K562 (cell line): Measurements from ENCODE around the gene ADSS1. TPM values are rescaled to one million over a fixed set of nuclear protein-coding genes. Genes with fewer than 3 reads are reported as not detected.
A peak's percentile ranks its signal among the peaks of the same experiment; 100 is the strongest.

Experiments used
- ATAC-seq: fragments of 200-7000 bp; cut with Tn5 transposase; 3 replicates; pipeline ENCODE4 v1.9.1; 2020; ENCODE audit warnings: moderate library complexity
- BruUV-seq: library from RNA; stranded (reverse); fragments of 400-500 nt; replicated peaks from 2 replicates; lab custom pipeline; 2021; lab: Mats Ljungman, UMichigan
- CTCF ChIA-PET: fragments of 300-600 bp; formaldehyde crosslinking; extraction: SDS; loops from one replicate; lab custom pipeline; 2021; ENCODE audit warnings: low intra/inter-chr PET ratio; lab: Yijun Ruan, JAX
- POLR2A ChIA-PET: fragments of 300-600, 350-650 bp; sonication (Branson Sonifier 250); formaldehyde crosslinking; extraction: SDS; loops from one replicate; lab custom pipeline; 2021; ENCODE audit warnings: antibody characterized with exemption, inconsistent platforms; lab: Yijun Ruan, JAX
- DNase-seq, 4 experiments: peaks; one replicate each; pipeline versions ENCODE4 v3.0.0 to v3.0.0-alpha.2; 2011 to 2018; ENCODE audit warnings: low spot score in 3 of 4, mixed read lengths in 3 of 4; ENCODE audit errors: extremely low read depth in 1 of 4
- FAIRE-seq: peaks from 2 replicates; lab custom pipeline; 2011; peaks lifted over from hg19 to GRCh38; lab: Jason Lieb, UNC
- H2AFZ ChIP-seq: 2 replicates; pipeline ENCODE4 v1.6.0; 2011; ENCODE audit warnings: low read depth, low read length, control low read depth, inconsistent platforms
- H3K27ac ChIP-seq: fragments of 200-600 bp; 3 replicates; pipeline ENCODE4 v1.8.0; 2011; ENCODE audit warnings: low read depth, mild to moderate bottlenecking, control low read depth, inconsistent platforms, low read length, moderate library complexity, mixed read lengths; ENCODE audit errors: extremely low read depth
- H3K27me3 ChIP-seq, 2 experiments: fragments of 300-600 bp in 1 of 2; 2 replicates in 1 of 2; 3 replicates in 1 of 2; pipeline versions ENCODE4 v1.6.0 to v1.8.0; 2011; ENCODE audit warnings: inconsistent platforms in 2 of 2, low read length in 2 of 2, mild to moderate bottlenecking in 1 of 2, mixed read lengths in 1 of 2, moderate library complexity in 1 of 2; ENCODE audit not compliant: control insufficient read depth in 2 of 2, insufficient read depth in 2 of 2
- H3K36me3 ChIP-seq: fragments of 300-600 bp; 3 replicates; pipeline ENCODE4 v1.8.0; 2011; ENCODE audit warnings: mild to moderate bottlenecking, low read length, inconsistent platforms; ENCODE audit not compliant: control insufficient read depth, insufficient read depth
- H3K4me1 ChIP-seq, 2 experiments: fragments of 200-600 bp in 1 of 2; replicated peaks in 1 of 2; 2 replicates in 1 of 2; 3 replicates in 1 of 2; pipeline versions ENCODE4 v1.5.1 to v1.8.0; 2011; ENCODE audit warnings: inconsistent platforms in 2 of 2, low read length in 2 of 2, mild to moderate bottlenecking in 1 of 2, mixed read lengths in 1 of 2, moderate library complexity in 1 of 2; ENCODE audit not compliant: control insufficient read depth in 2 of 2, insufficient read depth in 2 of 2
- H3K4me2 ChIP-seq: 2 replicates; pipeline ENCODE4 v1.6.1; 2011; ENCODE audit warnings: low read length, control low read depth, inconsistent platforms, mixed read lengths; ENCODE audit not compliant: insufficient read depth
- H3K4me3 ChIP-seq: fragments of 200-600 bp; sonication (generic), shearing (Covaris generic); 2 replicates; pipeline ENCODE4 v1.5.1; 2016; ENCODE audit warnings: control low read depth, inconsistent platforms
- H3K79me2 ChIP-seq: fragments of 200-600 bp; 3 replicates; pipeline ENCODE4 v1.8.0; 2011; ENCODE audit warnings: low read length, inconsistent platforms; ENCODE audit not compliant: control insufficient read depth, insufficient read depth
- H3K9ac ChIP-seq, 2 experiments: 2 replicates each; pipeline versions ENCODE4 v1.6.0 to v1.6.1; 2011; ENCODE audit warnings: low read depth in 2 of 2, low read length in 2 of 2, control low read depth in 1 of 2, inconsistent platforms in 1 of 2, mild to moderate bottlenecking in 1 of 2, mixed read lengths in 1 of 2; ENCODE audit not compliant: insufficient read depth in 1 of 2
- H3K9me1 ChIP-seq: one replicate; pipeline ENCODE4 v1.6.0; 2011; ENCODE audit warnings: inconsistent platforms, mild to moderate bottlenecking, low read length, moderate library complexity; ENCODE audit not compliant: control insufficient read depth, insufficient read depth
- H3K9me3 ChIP-seq: replicated peaks from 2 replicates; pipeline ENCODE4 v1.5.1; 2011; ENCODE audit warnings: low read depth, low read length, inconsistent platforms; ENCODE audit not compliant: control insufficient read depth, insufficient read depth
- H4K20me1 ChIP-seq: replicated peaks from 2 replicates; pipeline ENCODE4 v1.6.1; 2011; ENCODE audit warnings: low read length, inconsistent platforms, mixed read lengths; ENCODE audit not compliant: control insufficient read depth, insufficient read depth
- EGR1 ChIP-seq: fragments of 450-650 bp; conservative IDR thresholded peaks from 2 replicates; pipeline ENCODE4 v1.6.1; 2017; ENCODE audit warnings: mild to moderate bottlenecking
- MAFG ChIP-seq: fragments of 450-650 bp; conservative IDR thresholded peaks from 2 replicates; pipeline ENCODE4 v1.6.1; 2016; ENCODE audit warnings: missing genetic modification characterization, missing compliant biosample characterization
- WGBS: fragments of 100-300 bp; shearing (Covaris generic); methylation state at CpG from one replicate; pipeline ENCODE4 v1.1.6; 2016; ENCODE audit warnings: low coverage, mixed read lengths; ENCODE audit not compliant: insufficient coverage; ENCODE audit errors: missing lambda C conversion rate; 5-methylcytosine and 5-hydroxymethylcytosine counted together
- in situ Hi-C: fragments of 300-500 bp; cut with MboI; formaldehyde crosslinking; loops from 4 replicates; pipeline ENCODE4 v1.15.0; 2018; ENCODE audit warnings: inconsistent platforms, mixed read lengths
- intact Hi-C: fragments of 100-400 bp; cut with micrococcal nuclease; formaldehyde crosslinking; loops from 2 replicates; pipeline ENCODE4 v1.14.2; 2022
- polyA plus RNA-seq, 8 experiments: library from polyadenylated mRNA; depleted of rRNA in 4 of 8; stranded (reverse) in 5 of 8; unstranded in 3 of 8; fragments of >200 nt; fragmentation: Nextera tagmentation in 2 of 8; fragmentation: Illumina TruSeq in 1 of 8; extraction: Ambion mirVana in 2 of 8; extraction: Trizol in 1 of 8; gene quantifications; 2 replicates each; pipeline versions ENCODE4 v1.2.1 to v1.2.3, GENCODE V29; 2011 to 2014; ENCODE audit warnings: inconsistent platforms in 1 of 8, missing spikeins in 1 of 8
- total RNA-seq, 7 experiments: library from RNA; depleted of rRNA in 6 of 7; stranded (reverse); fragments of >200 nt in 6 of 7; fragmentation: Illumina TruSeq in 2 of 7; extraction: Trizol in 2 of 7; gene quantifications; 2 replicates each; pipeline versions ENCODE4 v1.2.1 to v1.2.3, GENCODE V29; 2011 to 2021; ENCODE audit warnings: low replicate concordance in 1 of 7

ADSS1 gene
- total and polyA plus RNA-seq, 9 of the 15 experiments (the other 6 are each of a cell fraction or from before 2014, with no cell fraction given), result 0.53 to 5.9 (median 3.9) TPM

GRCh38 chr14:104739546-104740516 lies 15.8 kb downstream of the ADSS1 start:
- H3K4me3 ChIP-seq, result no peak overlapping the region
- no peak for FAIRE-seq
- BruUV-seq, result no TSS peak
- no peak overlapping the region; a peak in 1 of 4 replicates for H3K9ac ChIP-seq
- H3K79me2 ChIP-seq, result no peaks in the 10 kb centered on the region
- no peaks in the 10 kb centered on the region for H3K27me3 ChIP-seq
- ATAC-seq, result no peak
- H3K36me3 ChIP-seq, result no peaks in the 10 kb centered on the region
- no peak for DNase-seq
- 46% methylated on average over 22 of the region's 29 CpGs for WGBS
- H2AFZ ChIP-seq, result no peak overlapping the region
- H3K9me3 ChIP-seq, result no peaks in the 10 kb centered on the region
- H3K27ac ChIP-seq, result no peak overlapping the region
- POLR2A ChIA-PET, result interaction anchor here (0.6 kb wide), 1 partner anchor 12 kb away, joined by 3 read pairs; no protein-coding TSS in a partner anchor
- in situ Hi-C loops, result no loop called here
- intact Hi-C loops, result no loop called here
- TF ChIP-seq EGR1, result peak; percentile 59
- no peak for TF ChIP-seq MAFG (tag)
- H3K9me1 ChIP-seq, result no peaks in the 10 kb centered on the region
- H4K20me1 ChIP-seq, result no peaks in the 10 kb centered on the region
- H3K4me1 ChIP-seq, result peaks cover 0 to 40% of the 10 kb centered on the region in 2 experiments; a peak in 2 of 5 replicates
- CTCF ChIA-PET, result no interaction called here
- H3K4me2 ChIP-seq, result no peak overlapping the region
